ENCODE data around the gene PRRT3. TPM values are rescaled to one million over a fixed set of nuclear protein-coding genes. Genes with fewer than 3 reads are reported as not detected.
"Not testable (repeated sequence)": the region's sequence is repeated elsewhere in the genome, so short reads cannot be mapped to it uniquely, and the experiment has no call there.

The PRRT3 gene
- total and polyA plus RNA-seq, 2 donors (not counting 1 experiment from before 2014, with no cell fraction given) = 3.1 to 3.8 TPM

- Histone ChIP-seq H3K4me1 (ENCODE audit: control insufficient read depth, extremely low read depth, insufficient read depth, low read length) (peaks cover 4% of the 10 kb centered on the region), H4K20me1 (ENCODE audit: control insufficient read depth, extremely low read depth, insufficient read depth, low read length) (no peaks in the 10 kb centered on the region), H3K4me2 (ENCODE audit: extremely low read depth, insufficient read depth, low read length) (no peak overlapping the region), H3K79me2 (ENCODE audit: control insufficient read depth, insufficient read depth, low read length) (no peaks in the 10 kb centered on the region), H3K27me3 (ENCODE audit: control insufficient read depth, insufficient read depth, low read length) (no peaks in the 10 kb centered on the region), H3K9ac (ENCODE audit: insufficient read depth, low read length) (no peak overlapping the region), H3K36me3 (ENCODE audit: control insufficient read depth, insufficient read depth, low read length) (peaks cover 6% of the 10 kb centered on the region), H3K4me3 (replicated peaks in 1 of 4; ENCODE audit: control extremely low read depth in 1 of 4, insufficient read depth in 1 of 4, low read depth in 3 of 4, low read length in 4 of 4) (no peak overlapping the region), H3K9me3 (ENCODE audit: control insufficient read depth, insufficient read depth, low read depth, low read length) (no peaks in the 10 kb centered on the region), H2AFZ (ENCODE audit: low read length) (no peak overlapping the region), H3K27ac (ENCODE audit: insufficient read depth, low read length) (no peak overlapping the region)
- DNase-seq (ENCODE audit: low read depth in 2 of 2) = no peak
- TF ChIP-seq EZH2 (IDR thresholded peaks at IDR 0.05; ENCODE audit: low read length, missing control alignments) (no peak), CTCF (conservative IDR thresholded peaks at IDR 0.05 in 1 of 2, IDR thresholded peaks at IDR 0.05 in 1 of 2; ENCODE audit: low read depth in 1 of 2, low read length in 2 of 2) (no peak)
Measured at GRCh38 chr3:9942934-9943690, 9.1 kb downstream of the PRRT3 start.

- Histone ChIP-seq H3K9me3 (ENCODE audit: control insufficient read depth, insufficient read depth, low read depth, low read length) (no peaks in the 10 kb centered on the region), H3K4me3 (replicated peaks in 1 of 4; ENCODE audit: control extremely low read depth in 1 of 4, insufficient read depth in 1 of 4, low read depth in 3 of 4, low read length in 4 of 4) (no peak overlapping the region), H3K4me1 (ENCODE audit: control insufficient read depth, extremely low read depth, insufficient read depth, low read length) (no peaks in the 10 kb centered on the region), H3K4me2 (ENCODE audit: extremely low read depth, insufficient read depth, low read length) (no peak overlapping the region), H3K36me3 (ENCODE audit: control insufficient read depth, insufficient read depth, low read length) (peaks cover 7% of the 10 kb centered on the region), H3K9ac (ENCODE audit: insufficient read depth, low read length) (no peak overlapping the region), H4K20me1 (ENCODE audit: control insufficient read depth, extremely low read depth, insufficient read depth, low read length) (no peaks in the 10 kb centered on the region), H3K27me3 (ENCODE audit: control insufficient read depth, insufficient read depth, low read length) (no peaks in the 10 kb centered on the region), H3K79me2 (ENCODE audit: control insufficient read depth, insufficient read depth, low read length) (no peaks in the 10 kb centered on the region), H2AFZ (ENCODE audit: low read length) (no peak overlapping the region), H3K27ac (ENCODE audit: insufficient read depth, low read length) (no peak overlapping the region)
- TF ChIP-seq EZH2 (IDR thresholded peaks at IDR 0.05; ENCODE audit: low read length, missing control alignments) (no peak), CTCF (conservative IDR thresholded peaks at IDR 0.05 in 1 of 2, IDR thresholded peaks at IDR 0.05 in 1 of 2; ENCODE audit: low read depth in 1 of 2, low read length in 2 of 2) (no peak)
- DNase-seq (ENCODE audit: low read depth in 2 of 2) = no peak
Measured at GRCh38 chr3:9942164-9942563, 10.0 kb downstream of the PRRT3 start.

GRCh38 chr3:9940746-9941145 lies 11.5 kb downstream of the PRRT3 start:
- Histone ChIP-seq H3K36me3 (ENCODE audit: control insufficient read depth, insufficient read depth, low read length) (peaks cover 7% of the 10 kb centered on the region), H3K9ac (ENCODE audit: insufficient read depth, low read length) (no peak overlapping the region), H3K79me2 (ENCODE audit: control insufficient read depth, insufficient read depth, low read length) (no peaks in the 10 kb centered on the region), H2AFZ (ENCODE audit: low read length) (no peak overlapping the region), H3K4me3 (replicated peaks in 1 of 4; ENCODE audit: control extremely low read depth in 1 of 4, insufficient read depth in 1 of 4, low read depth in 3 of 4, low read length in 4 of 4) (no peak overlapping the region), H3K4me1 (ENCODE audit: control insufficient read depth, extremely low read depth, insufficient read depth, low read length) (no peaks in the 10 kb centered on the region), H3K9me3 (ENCODE audit: control insufficient read depth, insufficient read depth, low read depth, low read length) (no peaks in the 10 kb centered on the region), H3K27me3 (ENCODE audit: control insufficient read depth, insufficient read depth, low read length) (no peaks in the 10 kb centered on the region), H3K27ac (ENCODE audit: insufficient read depth, low read length) (no peak overlapping the region), H4K20me1 (ENCODE audit: control insufficient read depth, extremely low read depth, insufficient read depth, low read length) (no peaks in the 10 kb centered on the region), H3K4me2 (ENCODE audit: extremely low read depth, insufficient read depth, low read length) (no peak overlapping the region)
- TF ChIP-seq CTCF (conservative IDR thresholded peaks at IDR 0.05 in 1 of 2, IDR thresholded peaks at IDR 0.05 in 1 of 2; ENCODE audit: low read depth in 1 of 2, low read length in 2 of 2) (no peak), EZH2 (IDR thresholded peaks at IDR 0.05; ENCODE audit: low read length, missing control alignments) (no peak)
- no peak for DNase-seq (ENCODE audit: low read depth in 2 of 2)

- not testable (repeated sequence) for H3K79me2 ChIP-seq (ENCODE audit: control insufficient read depth, insufficient read depth, low read length); H3K27me3 ChIP-seq (ENCODE audit: control insufficient read depth, insufficient read depth, low read length); H3K9me3 ChIP-seq (ENCODE audit: control insufficient read depth, insufficient read depth, low read depth, low read length); H3K4me3 ChIP-seq (replicated peaks in 1 of 4; ENCODE audit: control extremely low read depth in 1 of 4, insufficient read depth in 1 of 4, low read depth in 3 of 4, low read length in 4 of 4); H3K4me1 ChIP-seq (ENCODE audit: control insufficient read depth, extremely low read depth, insufficient read depth, low read length); H3K27ac ChIP-seq (ENCODE audit: insufficient read depth, low read length); H3K9ac ChIP-seq (ENCODE audit: insufficient read depth, low read length); H4K20me1 ChIP-seq (ENCODE audit: control insufficient read depth, extremely low read depth, insufficient read depth, low read length); H3K4me2 ChIP-seq (ENCODE audit: extremely low read depth, insufficient read depth, low read length); H2AFZ ChIP-seq (ENCODE audit: low read length); DNase-seq (ENCODE audit: low read depth in 2 of 2); H3K36me3 ChIP-seq (ENCODE audit: control insufficient read depth, insufficient read depth, low read length)
Measured at GRCh38 chr3:9939906-9940305, 12.3 kb downstream of the PRRT3 start.

Data from fibroblast of lung (primary cell).